GM18868 (cell line): ENCODE results near the gene DENND1B.
"Not testable (repeated sequence)": the region's sequence is repeated elsewhere in the genome, so short reads cannot be mapped to it uniquely, and the experiment has no call there.

Experiments
- ATAC-seq: cut with Tn5 transposase; IDR thresholded peaks from one replicate; pipeline ENCODE4 v1.9.1; 2021; ENCODE audit warnings: mild to moderate bottlenecking, moderate library complexity; ENCODE audit not compliant: unreplicated experiment

The DENND1B gene

DNA sequence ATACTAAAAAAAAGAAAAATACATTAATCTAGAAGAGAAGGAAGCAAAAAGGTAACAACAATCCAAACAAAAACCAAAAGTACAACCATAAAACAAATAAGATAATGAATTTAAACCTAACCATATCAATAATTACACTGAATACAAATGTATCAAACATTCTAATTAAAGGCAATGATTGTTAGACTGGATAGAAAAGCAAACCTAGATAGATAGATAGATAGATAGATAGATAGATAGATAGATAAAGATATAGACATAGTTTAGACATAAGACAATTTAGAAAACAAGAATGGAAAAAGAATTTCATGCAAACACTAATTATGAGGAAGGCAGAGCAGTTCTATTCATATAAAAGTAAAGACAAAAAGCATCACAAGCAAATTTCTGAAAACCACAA lies 24.9 kb downstream of the DENND1B start:
- ATAC-seq: no peak

GRCh38 chr1:197745911-197746310 lies 29.4 kb downstream of the DENND1B start:
- no peak for ATAC-seq

GRCh38 chr1:197744979-197745378 lies 30.3 kb downstream of the DENND1B start:
- ATAC-seq: no peak

DNA sequence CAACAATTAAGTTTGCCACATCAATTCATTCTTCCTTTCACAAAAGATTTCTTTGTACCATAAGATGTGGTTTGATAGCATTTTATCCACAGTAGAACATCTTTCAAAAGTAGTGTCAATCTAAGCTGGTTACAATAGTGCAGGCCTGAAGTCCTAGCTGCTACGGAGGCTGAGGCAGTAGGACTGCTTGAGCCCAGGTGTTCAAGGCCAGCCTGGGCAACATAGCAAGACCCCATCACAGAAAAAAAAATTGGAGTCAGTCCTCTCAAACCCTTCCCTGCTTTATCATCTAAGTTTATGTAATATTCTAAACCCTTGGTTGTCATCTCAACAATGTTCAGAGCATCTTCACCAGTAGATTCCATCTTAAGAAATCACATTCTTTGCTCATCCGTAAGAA lies 31.7 kb downstream of the DENND1B start:
- no peak for ATAC-seq

DNA sequence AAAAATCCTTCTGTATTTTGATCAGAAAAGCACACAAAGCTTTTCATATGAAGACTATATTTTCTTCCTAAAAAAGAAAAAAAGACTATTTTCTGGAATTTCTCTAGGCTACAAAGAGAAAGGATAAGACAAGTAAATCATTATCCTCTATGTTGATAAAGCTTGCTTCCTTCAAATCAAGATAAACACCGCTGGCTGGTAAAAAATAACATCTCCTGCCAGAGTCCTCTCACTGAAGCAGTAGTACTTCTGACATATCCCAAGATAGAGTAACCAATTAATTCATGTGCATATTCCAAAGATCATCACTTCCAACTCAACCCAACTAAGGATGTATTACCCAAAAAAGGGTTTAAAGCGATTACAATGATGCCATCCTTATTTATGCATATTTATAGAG lies 34.3 kb downstream of the DENND1B start:
- ATAC-seq: no peak

- no peak for ATAC-seq
Observed at GRCh38 chr1:197738927-197739326, 36.4 kb downstream of the DENND1B start.

DNA sequence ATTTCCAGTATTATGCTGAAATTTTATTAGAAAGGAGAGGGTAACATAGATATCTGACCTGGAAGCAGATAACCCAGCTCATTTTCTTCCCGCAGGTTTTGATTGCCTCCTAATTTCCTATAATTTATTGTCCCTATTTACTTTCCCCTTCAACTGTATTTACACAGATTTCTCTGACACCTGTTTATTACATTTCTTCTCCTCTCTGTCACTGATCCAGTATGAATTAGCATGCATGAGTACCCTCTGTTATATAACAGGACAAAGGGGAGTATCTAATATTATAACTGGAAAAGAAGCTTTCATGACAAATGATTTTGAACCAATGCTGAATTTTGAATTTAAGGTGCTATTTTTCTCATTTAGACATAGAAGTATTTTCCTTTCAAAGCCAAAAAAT lies 37.4 kb downstream of the DENND1B start:
- no peak for ATAC-seq

DNA sequence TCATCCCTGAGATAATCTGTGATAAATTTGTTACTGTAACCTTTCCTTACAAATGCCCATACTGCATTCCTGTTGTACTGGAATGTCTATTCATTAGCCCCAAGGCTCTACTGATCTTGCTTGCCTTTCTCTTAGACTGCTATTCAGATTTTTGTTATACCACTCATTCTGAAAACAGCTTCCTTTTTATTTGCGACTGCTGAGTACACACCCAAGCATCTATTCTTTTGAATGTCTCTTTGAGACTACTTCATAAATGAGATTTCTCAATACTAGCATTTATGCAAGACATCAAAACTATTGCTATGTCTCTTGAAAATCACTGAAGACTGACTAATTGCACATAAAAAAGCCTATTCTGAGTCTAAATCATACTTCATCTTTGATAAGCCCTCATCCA lies 38.6 kb downstream of the DENND1B start:
- no peak for ATAC-seq

DNA sequence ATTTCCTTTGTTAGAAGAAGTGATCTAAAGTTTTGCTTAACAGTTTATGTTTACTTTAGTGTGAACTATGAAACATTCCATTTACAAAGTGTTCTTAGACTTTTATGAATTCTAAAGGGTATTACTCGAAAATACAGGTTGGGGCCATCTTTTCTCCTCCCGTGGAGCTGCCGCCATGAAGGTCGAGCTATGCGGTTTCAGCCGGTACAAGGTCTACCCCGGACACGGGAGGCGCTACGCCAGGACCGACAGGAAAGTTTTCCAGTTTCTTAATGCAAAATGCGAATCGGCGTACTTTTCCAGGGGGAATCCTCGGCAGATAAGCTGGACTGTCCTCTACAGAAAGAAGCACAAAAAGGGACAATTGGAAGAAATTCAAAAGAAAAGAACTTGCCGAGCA lies 39.8 kb downstream of the DENND1B start:
- ATAC-seq: no peak

GRCh38 chr1:197733324-197733723 lies 42.0 kb downstream of the DENND1B start:
- ATAC-seq: no peak

DNA sequence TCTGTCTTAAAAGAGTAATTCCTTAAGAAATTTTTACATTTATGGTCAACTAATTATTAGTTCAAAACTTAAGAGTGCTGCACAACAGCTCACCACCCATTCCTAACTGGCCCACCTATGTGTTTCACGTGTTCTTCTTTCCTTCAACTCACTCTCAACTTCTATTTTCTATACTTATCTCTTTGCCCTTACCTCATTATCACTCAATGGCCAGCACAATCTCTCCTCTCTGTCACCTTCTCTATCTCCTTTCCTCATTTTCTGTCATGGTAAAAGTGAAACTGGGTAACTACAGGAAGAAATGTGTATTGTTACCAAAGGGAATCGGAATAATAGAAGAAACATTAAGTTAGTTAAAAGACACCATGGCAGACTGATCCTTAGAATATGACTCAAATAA lies 43.1 kb downstream of the DENND1B start:
- ATAC-seq: no peak

GRCh38 chr1:197731449-197731848 lies 43.8 kb downstream of the DENND1B start:
- ATAC-seq: no peak

DNA sequence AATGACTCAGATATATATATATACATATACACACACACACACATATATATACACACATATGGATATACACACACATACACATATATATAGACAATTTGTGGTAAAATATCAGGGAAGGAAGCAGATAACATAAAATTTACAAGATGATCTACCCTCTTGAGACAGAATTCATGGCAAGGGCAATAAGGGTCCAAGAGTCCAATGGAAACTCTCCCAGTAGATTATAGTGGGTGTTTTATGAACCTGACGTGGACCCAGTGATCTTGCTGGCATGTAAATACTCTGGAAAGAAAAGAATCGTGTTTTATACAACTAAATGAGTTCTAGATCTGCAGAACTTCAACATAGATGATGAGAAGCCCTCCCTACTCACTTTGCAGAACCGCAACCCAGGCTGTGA lies 49.3 kb downstream of the DENND1B start:
- ATAC-seq: no peak

- no peak for ATAC-seq
Observed at GRCh38 chr1:197725044-197725443, 50.2 kb downstream of the DENND1B start.

GRCh38 chr1:197715806-197716205 lies 59.5 kb downstream of the DENND1B start:
- no peak for ATAC-seq

DNA sequence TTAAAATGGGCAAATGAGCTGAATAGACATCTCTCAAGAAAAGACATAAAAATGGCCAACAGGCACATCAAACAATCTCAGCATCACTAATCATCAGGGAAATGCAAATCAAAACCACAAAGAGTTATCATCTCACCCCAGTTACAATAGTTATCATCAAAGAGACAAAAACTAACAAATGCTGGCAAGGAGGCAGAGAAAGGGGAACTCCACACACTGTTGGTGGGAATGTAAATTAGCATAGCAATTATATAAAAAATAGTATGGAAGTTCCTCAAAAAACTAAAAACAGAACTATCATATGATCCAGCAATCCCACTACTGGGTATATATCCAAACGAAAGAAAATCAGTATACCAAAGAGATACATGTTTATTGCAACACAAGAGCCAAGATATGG lies 68.7 kb downstream of the DENND1B start:
- no peak for ATAC-seq

- no peak for ATAC-seq
Observed at GRCh38 chr1:197705941-197706340, 69.3 kb downstream of the DENND1B start.

DNA sequence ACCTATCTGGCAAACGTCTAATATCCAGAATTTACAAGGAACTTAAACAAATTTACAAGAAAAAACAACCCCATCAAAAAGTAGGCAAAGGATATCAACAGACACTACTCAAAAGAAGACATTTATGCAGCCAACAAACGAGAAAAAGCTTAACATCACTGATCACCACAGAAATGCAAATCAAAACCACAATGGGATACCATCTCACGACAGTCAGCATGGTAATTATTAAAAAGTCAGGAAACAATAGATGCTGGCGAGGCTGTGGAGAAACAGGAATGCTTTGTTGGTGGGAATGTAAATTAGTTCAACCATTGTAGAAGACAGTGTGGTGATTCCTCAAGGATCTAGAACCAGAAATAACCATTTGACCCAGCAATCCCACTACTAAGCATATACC lies 74.6 kb downstream of the DENND1B start:
- ATAC-seq: not testable (repeated sequence)

GRCh38 chr1:197696372-197696771 lies 78.9 kb downstream of the DENND1B start:
- no peak for ATAC-seq

DNA sequence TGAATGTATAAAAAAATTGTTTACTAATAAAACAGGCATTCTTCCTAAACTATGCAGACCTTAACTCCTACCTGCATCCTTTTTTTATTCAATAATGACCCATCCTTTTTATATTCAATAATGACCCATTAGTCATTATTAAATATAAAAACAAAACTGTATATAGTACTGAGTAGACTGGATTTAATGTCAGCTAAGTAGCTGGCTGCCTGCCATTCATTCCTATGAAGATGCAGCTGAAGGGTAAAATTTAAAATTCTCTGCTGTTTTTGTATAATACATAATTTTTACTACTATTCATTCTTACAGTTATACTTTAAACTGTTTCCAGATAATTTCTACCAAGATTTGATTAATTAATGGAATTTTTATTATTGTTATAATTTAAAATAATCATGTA lies 79.3 kb downstream of the DENND1B start:
- no peak for ATAC-seq

DNA sequence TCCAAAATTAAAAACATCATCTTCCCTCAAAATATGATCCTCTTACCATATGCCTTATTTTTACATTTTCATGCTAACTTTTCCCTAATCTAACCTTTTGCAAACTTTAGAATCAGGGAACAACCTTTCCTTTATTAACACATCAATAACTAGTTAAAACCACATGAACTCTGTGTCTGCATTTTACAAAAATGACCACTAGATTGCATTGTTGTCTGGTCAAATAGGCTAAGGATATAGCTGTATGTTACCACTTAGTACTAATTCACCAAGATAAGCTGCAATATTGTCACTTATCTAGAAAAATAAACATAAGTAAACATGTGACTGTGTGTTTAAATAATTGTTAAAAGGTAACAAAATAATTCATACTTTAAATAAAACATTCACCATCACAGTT lies 82.3 kb downstream of the DENND1B start:
- peak; percentile 72 for ATAC-seq

- no peak for ATAC-seq
Observed at GRCh38 chr1:197691816-197692215, 83.5 kb downstream of the DENND1B start.

DNA sequence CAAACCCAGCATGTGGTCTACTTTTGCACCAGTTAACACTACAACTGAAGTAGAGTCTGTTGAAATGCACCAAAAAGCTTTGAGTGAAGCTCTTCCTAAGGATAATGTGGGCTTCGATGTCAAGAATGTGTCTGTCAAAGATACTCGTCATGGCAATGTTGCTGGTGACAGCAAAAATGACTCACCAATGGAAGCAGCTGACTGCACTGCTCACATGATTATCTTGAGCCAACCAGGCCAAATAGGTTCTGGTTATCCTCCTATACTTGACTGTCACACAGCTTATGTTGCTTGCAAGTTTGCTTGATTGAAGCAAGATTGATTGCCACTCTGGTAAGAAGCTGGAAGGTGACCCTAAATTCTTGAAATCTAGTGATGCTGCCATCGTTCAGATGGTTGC lies 85.2 kb downstream of the DENND1B start:
- no peak for ATAC-seq

DNA sequence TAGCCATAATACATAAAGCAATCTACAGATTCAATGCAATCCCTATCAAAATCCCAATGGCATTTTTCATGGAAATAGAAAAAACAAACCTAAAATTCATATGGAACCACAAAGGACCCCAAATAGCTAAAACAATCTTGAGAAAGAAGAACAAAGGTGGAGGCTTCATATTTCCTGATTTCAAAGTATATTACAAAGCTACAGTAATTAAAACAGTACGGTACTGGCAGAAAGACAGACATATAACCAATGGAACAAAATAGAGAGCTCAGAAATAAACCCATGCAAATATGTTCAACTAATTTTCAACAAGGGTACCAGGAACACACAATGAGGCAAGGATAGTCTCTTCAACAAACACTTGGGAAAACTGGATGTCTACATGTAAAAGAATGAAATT lies 87.0 kb downstream of the DENND1B start:
- no peak for ATAC-seq
